GM10266 (cell line): ENCODE data around the gene SEC14L5.

Experiments used
- DNase-seq: peaks from one replicate; pipeline ENCODE4 v3.0.0; 2012; ENCODE audit errors: extremely low spot score
- CTCF ChIP-seq: IDR thresholded peaks from 2 replicates; pipeline ENCODE4 v1.5.1; 2012; ENCODE audit warnings: mild to moderate bottlenecking, low read depth; ENCODE audit not compliant: control insufficient read depth, insufficient read depth; ENCODE audit errors: missing control alignments

The SEC14L5 gene

GRCh38 chr16:5030251-5030870 lies 72.2 kb downstream of the SEC14L5 start:
- no peak for DNase-seq
- TF ChIP-seq CTCF: no peak

DNA sequence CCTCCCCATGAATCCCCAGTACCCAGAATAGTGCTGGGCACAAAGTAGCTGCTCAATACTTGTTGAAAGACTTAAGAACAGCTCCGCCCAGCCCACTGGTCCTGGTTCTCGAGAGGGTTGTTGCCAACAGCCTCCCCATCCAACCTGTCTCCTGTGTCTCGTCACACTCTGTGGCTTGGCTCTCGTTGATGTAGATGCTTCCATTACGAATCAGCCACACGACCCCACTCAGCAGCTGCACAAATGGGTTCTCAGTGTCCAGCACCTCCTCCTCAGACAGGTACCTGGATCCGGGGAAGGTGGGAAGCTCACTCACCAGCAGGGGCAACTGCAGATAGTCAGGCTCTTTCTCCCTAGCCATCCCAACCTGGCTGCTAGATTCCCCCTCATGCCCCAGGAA lies 73.5 kb downstream of the SEC14L5 start:
- TF ChIP-seq CTCF: no peak
- no peak for DNase-seq

- no peak for TF ChIP-seq CTCF
- no peak for DNase-seq
Measured at GRCh38 chr16:5032748-5033167, 74.6 kb downstream of the SEC14L5 start.

GRCh38 chr16:5033256-5034166 lies 75.4 kb downstream of the SEC14L5 start, which contains the start of gene NAGPA:
Gene NAGPA (minus strand): TSS chr16:5033935. CDS start chr16:5033914, 21 bp downstream.
- peak; percentile 94 for DNase-seq
- TF ChIP-seq CTCF: no peak

GRCh38 chr16:5034167-5034523 lies 76.0 kb downstream of the SEC14L5 start:
- DNase-seq: no peak
- TF ChIP-seq CTCF: no peak

GRCh38 chr16:5035909-5036227 lies 77.7 kb downstream of the SEC14L5 start:
- no peak for TF ChIP-seq CTCF
- DNase-seq: no peak
